Measurements from ENCODE around the gene SLBP. TPM values are rescaled to one million over a fixed set of nuclear protein-coding genes. Genes with fewer than 3 reads are reported as not detected.

Gene SLBP
- total and polyA plus RNA-seq, 2 donors (not counting 1 experiment from before 2014, with no cell fraction given) = 19.4 to 31.8 TPM

Small RNAs within 50 kb of the gene (small RNA-seq; reads per million reads assigned to genes)
- gene RF00019 (ENCODE audit: insufficient read length, low read depth, low replicate concordance) = not detected

Other genes starting within 250 kb of the SLBP start
- gene FAM53A, start 28.0 kb downstream of the SLBP start, total RNA-seq = 1.8 and 4.2 TPM in 2 replicates
- gene FAM53A, start 28.0 kb downstream of the SLBP start, polyA plus RNA-seq = 2.2 and 3.2 TPM in 2 replicates
- gene TMEM129, start 9.0 kb upstream of the SLBP start, total RNA-seq = 41.0 and 41.9 TPM in 2 replicates
- 43.6 and 76.5 TPM in 2 replicates for gene TMEM129, start 9.0 kb upstream of the SLBP start, polyA plus RNA-seq
- gene TACC3, start 9.2 kb upstream of the SLBP start, total RNA-seq = 47.9 and 54.5 TPM in 2 replicates
- gene TACC3, start 9.2 kb upstream of the SLBP start, polyA plus RNA-seq = 29.5 and 38.1 TPM in 2 replicates
- gene FGFR3, start 81.0 kb upstream of the SLBP start, total RNA-seq = not detected in 2 replicates
- gene FGFR3, start 81.0 kb upstream of the SLBP start, polyA plus RNA-seq = not detected in 2 replicates
- 44.8 and 45.1 TPM in 2 replicates for gene LETM1, start 143.8 kb upstream of the SLBP start, total RNA-seq
- gene LETM1, start 143.8 kb upstream of the SLBP start, polyA plus RNA-seq = 28.5 and 34.3 TPM in 2 replicates
- gene NSD2, start 159.1 kb upstream of the SLBP start, total RNA-seq = 64.8 and 71.9 TPM in 2 replicates
- 14.2 and 20.1 TPM in 2 replicates for gene NSD2, start 159.1 kb upstream of the SLBP start, polyA plus RNA-seq

Data from B cell (primary cell).